Lung (tissue), 12 donors: ENCODE measurements around the gene NDUFA13. TPM values are rescaled to one million over a fixed set of nuclear protein-coding genes. Genes with fewer than 3 reads are reported as not detected.

ENCODE experiments used
- ATAC-seq: fragments of 200-7000 bp; cut with Tn5 transposase; one replicate; pipeline ENCODE4 v1.9.1; 2020; ENCODE audit warnings: moderate number of reproducible peaks; ENCODE audit not compliant: insufficient read depth, low FRiP score
- DNase-seq, 3 donors: peaks; one replicate each; pipeline ENCODE4 v3.0.0-alpha.2; 2013 to 2017
- H3K27ac ChIP-seq, 2 donors: one replicate each; pipeline ENCODE4 v1.5.1; 2013; ENCODE audit warnings: mild to moderate bottlenecking in 2 of 2, moderate library complexity in 2 of 2, control low read depth in 1 of 2, inconsistent platforms in 1 of 2, low read depth in 1 of 2, low read length in 1 of 2
- H3K27me3 ChIP-seq, 3 donors: one replicate each; pipeline ENCODE4 v1.5.1; 2013; ENCODE audit warnings: low read length in 2 of 3; ENCODE audit not compliant: control insufficient read depth in 3 of 3, insufficient read depth in 3 of 3
- H3K36me3 ChIP-seq, 4 donors: one replicate each; pipeline ENCODE4 v1.5.1; 2013; ENCODE audit warnings: low read length in 4 of 4, mild to moderate bottlenecking in 1 of 4, moderate library complexity in 1 of 4; ENCODE audit not compliant: control insufficient read depth in 4 of 4, insufficient read depth in 4 of 4
- H3K4me1 ChIP-seq, 5 donors: one replicate each; pipeline ENCODE4 v1.5.1; 2013; ENCODE audit warnings: low read length in 5 of 5, mild to moderate bottlenecking in 2 of 5, moderate library complexity in 1 of 5; ENCODE audit not compliant: control insufficient read depth in 5 of 5, insufficient read depth in 5 of 5
- H3K4me3 ChIP-seq: one replicate; pipeline ENCODE4 v1.5.1; 2013; ENCODE audit warnings: mild to moderate bottlenecking, control low read depth, moderate library complexity
- H3K9ac ChIP-seq, 2 donors: one replicate each; pipeline ENCODE4 v1.5.1; 2013; ENCODE audit warnings: low read length in 2 of 2, control low read depth in 1 of 2; ENCODE audit not compliant: insufficient read depth in 1 of 2
- H3K9me3 ChIP-seq, 4 donors: one replicate each; pipeline ENCODE4 v1.5.1; 2013; ENCODE audit warnings: low read length in 3 of 4, mild to moderate bottlenecking in 1 of 4, moderate library complexity in 1 of 4; ENCODE audit not compliant: control insufficient read depth in 4 of 4, insufficient read depth in 3 of 4
- WGBS, 2 donors: extraction: QIAGEN DNeasy Blood & Tissue Kit; methylation state at CpG; one replicate each; pipeline ENCODE4 v1.1.7; 2013; 5-methylcytosine and 5-hydroxymethylcytosine counted together
- polyA plus RNA-seq, 2 donors: library from polyadenylated mRNA; stranded (reverse); fragments of 200-250 nt; gene quantifications; one replicate each; pipeline ENCODE4 v1.2.1, GENCODE V29; 2013
- total RNA-seq, 2 donors: library from RNA; depleted of rRNA in 1 of 2; stranded (reverse); fragments of >200 nt in 1 of 2; gene quantifications; one replicate each; pipeline ENCODE4 v1.2.1, GENCODE V29; 2014 to 2021
- TF ChIP-seq, protein P1 (sequence below): IDR thresholded peaks from 2 replicates; pipeline ENCODE4 v1.5.1; 2012; ENCODE audit warnings: mild to moderate bottlenecking; ENCODE audit errors: control extremely low read depth, extremely low read depth
- donor health status: control.
- donor health status: control.
- donor health status: Bipolar disorder and iron deficiency.
- donor health status: healthy.
- donor health status: DM: yes; HTN: yes; CAD: no.

Gene NDUFA13
- total and polyA plus RNA-seq, 4 donors = 63.7 to 360 (median 311) TPM

DNA sequence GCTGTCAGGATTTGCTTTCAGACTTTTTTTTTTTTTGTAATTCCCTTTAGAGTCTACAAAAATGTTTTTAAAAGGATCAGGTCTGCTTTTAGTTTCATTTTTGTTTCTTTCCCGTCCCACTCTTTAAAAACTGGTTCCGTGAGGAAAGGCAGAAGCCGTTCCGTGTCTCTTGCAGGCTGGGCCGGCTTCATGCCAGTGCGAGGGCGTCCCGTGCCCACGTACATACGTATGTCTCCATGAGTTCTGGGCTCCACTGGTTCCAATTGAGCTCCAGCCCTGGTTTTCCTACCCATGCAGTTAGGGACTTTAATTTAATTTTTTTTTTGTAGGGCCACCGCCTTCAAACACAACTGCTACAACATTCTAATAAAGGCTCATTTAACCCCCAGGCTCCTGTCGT is 9.4 kb upstream of the NDUFA13 start:
- no peak overlapping the region for H3K4me3 ChIP-seq
- no peak overlapping the region for H3K27ac ChIP-seq
- H3K36me3 ChIP-seq = peaks cover 10 to 46% (median 24%) of the 10 kb centered on the region in 4 donors
- DNase-seq (no peak), ATAC-seq (no peak)
- no peaks in the 10 kb centered on the region for H3K9me3 ChIP-seq
- no peaks in the 10 kb centered on the region for H3K27me3 ChIP-seq
- H3K4me1 ChIP-seq = no peaks in the 10 kb centered on the region
- 94 to 95% methylated on average over 12 of the region's 12 CpGs for WGBS, 2 donors
- H3K9ac ChIP-seq = no peak overlapping the region
- TF ChIP-seq, protein P1, sequence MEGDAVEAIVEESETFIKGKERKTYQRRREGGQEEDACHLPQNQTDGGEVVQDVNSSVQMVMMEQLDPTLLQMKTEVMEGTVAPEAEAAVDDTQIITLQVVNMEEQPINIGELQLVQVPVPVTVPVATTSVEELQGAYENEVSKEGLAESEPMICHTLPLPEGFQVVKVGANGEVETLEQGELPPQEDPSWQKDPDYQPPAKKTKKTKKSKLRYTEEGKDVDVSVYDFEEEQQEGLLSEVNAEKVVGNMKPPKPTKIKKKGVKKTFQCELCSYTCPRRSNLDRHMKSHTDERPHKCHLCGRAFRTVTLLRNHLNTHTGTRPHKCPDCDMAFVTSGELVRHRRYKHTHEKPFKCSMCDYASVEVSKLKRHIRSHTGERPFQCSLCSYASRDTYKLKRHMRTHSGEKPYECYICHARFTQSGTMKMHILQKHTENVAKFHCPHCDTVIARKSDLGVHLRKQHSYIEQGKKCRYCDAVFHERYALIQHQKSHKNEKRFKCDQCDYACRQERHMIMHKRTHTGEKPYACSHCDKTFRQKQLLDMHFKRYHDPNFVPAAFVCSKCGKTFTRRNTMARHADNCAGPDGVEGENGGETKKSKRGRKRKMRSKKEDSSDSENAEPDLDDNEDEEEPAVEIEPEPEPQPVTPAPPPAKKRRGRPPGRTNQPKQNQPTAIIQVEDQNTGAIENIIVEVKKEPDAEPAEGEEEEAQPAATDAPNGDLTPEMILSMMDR = no peak

DNA sequence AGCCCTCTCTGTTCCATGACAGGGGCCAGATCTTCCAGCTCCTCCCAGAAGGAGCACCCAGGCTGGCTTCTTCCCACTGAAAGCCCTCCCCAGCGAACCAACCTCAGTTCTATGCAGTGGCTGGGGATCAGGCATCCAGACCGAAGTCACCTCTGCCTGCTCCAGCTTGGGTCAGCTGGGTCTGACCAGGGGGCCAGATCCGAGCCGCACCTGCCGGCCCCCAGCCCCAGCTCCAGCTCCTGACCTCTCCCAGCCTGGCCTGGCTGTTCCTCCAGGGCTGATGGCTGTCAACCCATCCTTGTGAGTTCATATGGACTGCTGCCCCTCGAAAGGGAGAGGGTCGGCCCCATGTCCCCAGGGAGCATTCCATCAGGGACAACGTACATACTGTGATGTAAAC is 8.7 kb upstream of the NDUFA13 start:
- ATAC-seq = no peak
- Histone ChIP-seq H3K27ac (no peak overlapping the region), H3K4me1 (no peaks in the 10 kb centered on the region), H3K36me3 (peaks cover 9 to 39% (median 22%) of the 10 kb centered on the region in 4 donors), H3K9ac (no peak overlapping the region), H3K9me3 (no peaks in the 10 kb centered on the region), H3K27me3 (no peaks in the 10 kb centered on the region), H3K4me3 (no peak overlapping the region)
- no peak for DNase-seq
- 90 to 97% methylated on average over 8 of the region's 8 CpGs for WGBS, 2 donors
- TF ChIP-seq, protein P1 = no peak

DNA sequence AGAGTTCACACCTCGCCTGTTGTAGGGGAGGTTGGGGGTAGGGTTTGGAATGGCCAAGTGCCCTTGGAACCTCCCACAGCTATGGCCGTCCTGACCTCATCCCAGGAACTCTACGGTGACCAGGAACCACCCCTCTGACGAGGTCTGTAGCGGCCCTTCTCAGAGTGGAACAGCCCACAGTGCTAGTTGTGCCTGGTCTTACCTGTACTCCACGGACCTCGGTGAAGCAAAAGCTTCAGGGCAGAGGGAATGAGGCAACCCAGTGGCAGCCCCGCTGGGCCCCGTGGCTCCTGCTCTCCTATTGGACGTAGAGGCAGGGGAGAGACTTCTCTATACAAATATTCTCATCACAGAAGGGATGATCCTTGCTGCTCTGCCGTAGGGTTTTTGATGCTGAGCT is 7.8 kb upstream of the NDUFA13 start:
- ATAC-seq = no peak
- 84 to 86% methylated on average over 11 of the region's 11 CpGs for WGBS, 2 donors
- DNase-seq = no peak

DNA sequence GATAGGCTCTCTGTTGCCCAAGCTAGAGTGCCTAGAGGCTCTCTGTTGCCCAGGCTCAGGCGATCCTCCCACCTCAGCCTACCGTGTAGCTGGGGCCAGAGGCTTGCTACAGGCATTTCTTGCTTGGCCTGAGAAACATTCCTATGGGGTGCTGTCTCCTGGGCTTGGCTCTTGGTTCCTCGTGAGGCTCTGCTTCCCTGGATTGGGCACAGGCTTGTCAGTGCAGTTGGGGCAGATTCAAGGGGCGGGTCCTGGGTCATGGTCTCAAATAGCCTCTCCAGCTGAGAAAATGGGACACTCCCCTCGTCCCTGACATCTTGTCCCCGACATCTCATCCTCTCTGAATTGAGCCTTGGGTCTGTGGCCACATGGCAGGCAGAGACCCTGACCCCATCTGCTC is 5.6 kb upstream of the NDUFA13 start:
- peaks cover 5 to 14% (median 9%) of the 10 kb centered on the region in 4 donors for H3K36me3 ChIP-seq
- TF ChIP-seq, protein P1 = no peak
- H3K27ac ChIP-seq = no peak overlapping the region
- DNase-seq (no peak), ATAC-seq (no peak)
- WGBS, 2 donors = 46 to 58% methylated on average over 6 of the region's 6 CpGs
- peaks cover 0 to 2% (median 0%) of the 10 kb centered on the region in 4 donors for H3K9me3 ChIP-seq
- no peaks in the 10 kb centered on the region for H3K27me3 ChIP-seq
- H3K4me1 ChIP-seq = peaks cover 0 to 5% (median under 1%) of the 10 kb centered on the region in 5 donors
- no peak overlapping the region for H3K9ac ChIP-seq
- no peak overlapping the region for H3K4me3 ChIP-seq

More for the DNA sequence above, 7.8 kb upstream of the NDUFA13 start:
- Histone ChIP-seq H3K4me1 (no peaks in the 10 kb centered on the region), H3K9me3 (no peaks in the 10 kb centered on the region), H3K36me3 (peaks cover 9 to 30% (median 16%) of the 10 kb centered on the region in 4 donors), H3K27ac (no peak overlapping the region), H3K4me3 (no peak overlapping the region), H3K27me3 (no peaks in the 10 kb centered on the region), H3K9ac (no peak overlapping the region)
- TF ChIP-seq, protein P1 = no peak
